ENCODE measurements around the gene SMG5.
A peak's percentile ranks its signal among the peaks of the same experiment; 100 is the strongest.
"Not testable (repeated sequence)": the region's sequence is repeated elsewhere in the genome, so short reads cannot be mapped to it uniquely, and the experiment has no call there.

The SMG5 gene

GRCh38 chr1:156282479-156283222, at the start of gene SMG5:
Gene SMG5 (minus strand): TSS chr1:156282825. CDS start chr1:156282680, 145 bp downstream.
- peak within 1 kb of the TSS; percentile 87 to 90 for H3K4me3 ChIP-seq (replicated peaks in 1 of 2; ENCODE audit: low read depth in 2 of 2, low read length in 2 of 2)
- no peak for TF ChIP-seq CTCF (IDR thresholded peaks at IDR 0.05; ENCODE audit: low read depth, low read length)
- DNase-seq (ENCODE audit: low read depth in 2 of 2) = peak; percentile 99

GRCh38 chr1:156323179-156323578, 40.6 kb upstream of the SMG5 start:
- not testable (repeated sequence) for H3K4me3 ChIP-seq (replicated peaks in 1 of 2; ENCODE audit: low read depth in 2 of 2, low read length in 2 of 2)
- DNase-seq (ENCODE audit: low read depth in 2 of 2) = peak in 1 of 2 donors; percentile 59

GRCh38 chr1:156320560-156320959, 37.9 kb upstream of the SMG5 start:
- no peak for DNase-seq (ENCODE audit: low read depth in 2 of 2)
- TF ChIP-seq CTCF (IDR thresholded peaks at IDR 0.05; ENCODE audit: low read depth, low read length) = no peak
- H3K4me3 ChIP-seq (replicated peaks in 1 of 2; ENCODE audit: low read depth in 2 of 2, low read length in 2 of 2) = no peak overlapping the region

- peak; percentile 50 to 62 for DNase-seq (ENCODE audit: low read depth in 2 of 2)
- H3K4me3 ChIP-seq (replicated peaks in 1 of 2; ENCODE audit: low read depth in 2 of 2, low read length in 2 of 2) = no peak overlapping the region
- TF ChIP-seq CTCF (IDR thresholded peaks at IDR 0.05; ENCODE audit: low read depth, low read length) = peak; percentile 46
These were observed 37.0 kb upstream of the SMG5 start for GRCh38 chr1:156319664-156320063.

GRCh38 chr1:156316909-156317308, 34.3 kb upstream of the SMG5 start:
- DNase-seq (ENCODE audit: low read depth in 2 of 2) = no peak
- TF ChIP-seq CTCF (IDR thresholded peaks at IDR 0.05; ENCODE audit: low read depth, low read length) = no peak
- H3K4me3 ChIP-seq (replicated peaks in 1 of 2; ENCODE audit: low read depth in 2 of 2, low read length in 2 of 2) = no peak overlapping the region

- no peak overlapping the region for H3K4me3 ChIP-seq (replicated peaks in 1 of 2; ENCODE audit: low read depth in 2 of 2, low read length in 2 of 2)
- no peak for TF ChIP-seq CTCF (IDR thresholded peaks at IDR 0.05; ENCODE audit: low read depth, low read length)
- peak; percentile 62 to 79 for DNase-seq (ENCODE audit: low read depth in 2 of 2)
These were observed 28.3 kb upstream of the SMG5 start for GRCh38 chr1:156310962-156311361.

- peak; percentile 34 to 53 for DNase-seq (ENCODE audit: low read depth in 2 of 2)
These were observed 25.5 kb upstream of the SMG5 start for GRCh38 chr1:156308078-156308477.

More at GRCh38 chr1:156308078-156308477, 25.5 kb upstream of the SMG5 start:
- no peak for TF ChIP-seq CTCF (IDR thresholded peaks at IDR 0.05; ENCODE audit: low read depth, low read length)
- no peak overlapping the region for H3K4me3 ChIP-seq (replicated peaks in 1 of 2; ENCODE audit: low read depth in 2 of 2, low read length in 2 of 2)
